ENCODE results near the gene MAL.

The MAL gene

DNA sequence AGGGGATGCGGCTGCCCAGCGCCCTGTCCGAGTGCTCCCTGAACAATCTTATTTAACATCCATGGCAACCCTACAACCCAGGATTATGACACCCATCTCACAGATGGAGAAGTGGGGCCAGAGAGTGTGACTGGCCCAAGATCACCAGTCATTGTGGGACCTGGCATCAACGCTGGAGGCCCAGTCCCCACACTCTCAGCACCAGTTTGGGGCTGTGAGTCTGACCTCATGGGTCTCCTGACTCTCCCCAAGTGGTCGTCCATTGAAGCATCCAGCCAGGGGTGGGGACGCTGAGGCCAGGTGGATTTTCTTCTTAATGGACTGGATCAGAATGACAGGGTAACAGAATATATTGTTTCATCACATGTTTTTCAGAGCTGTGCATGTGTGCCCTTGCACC is 24.5 kb downstream of the MAL start:
- Mint-ChIP-seq H3K27ac (no peak overlapping the region), H3K9me3 (no peaks in the 10 kb centered on the region), H3K4me1 (peaks cover 3 to 12% of the 10 kb centered on the region in 2 donors), H3K36me3 (no peaks in the 10 kb centered on the region), H3K27me3 (peaks cover 13 to 49% of the 10 kb centered on the region in 2 donors), H3K4me3 (no peak overlapping the region)
- DNase-seq = no peak
- no peak for ATAC-seq (replicated peaks)

DNA sequence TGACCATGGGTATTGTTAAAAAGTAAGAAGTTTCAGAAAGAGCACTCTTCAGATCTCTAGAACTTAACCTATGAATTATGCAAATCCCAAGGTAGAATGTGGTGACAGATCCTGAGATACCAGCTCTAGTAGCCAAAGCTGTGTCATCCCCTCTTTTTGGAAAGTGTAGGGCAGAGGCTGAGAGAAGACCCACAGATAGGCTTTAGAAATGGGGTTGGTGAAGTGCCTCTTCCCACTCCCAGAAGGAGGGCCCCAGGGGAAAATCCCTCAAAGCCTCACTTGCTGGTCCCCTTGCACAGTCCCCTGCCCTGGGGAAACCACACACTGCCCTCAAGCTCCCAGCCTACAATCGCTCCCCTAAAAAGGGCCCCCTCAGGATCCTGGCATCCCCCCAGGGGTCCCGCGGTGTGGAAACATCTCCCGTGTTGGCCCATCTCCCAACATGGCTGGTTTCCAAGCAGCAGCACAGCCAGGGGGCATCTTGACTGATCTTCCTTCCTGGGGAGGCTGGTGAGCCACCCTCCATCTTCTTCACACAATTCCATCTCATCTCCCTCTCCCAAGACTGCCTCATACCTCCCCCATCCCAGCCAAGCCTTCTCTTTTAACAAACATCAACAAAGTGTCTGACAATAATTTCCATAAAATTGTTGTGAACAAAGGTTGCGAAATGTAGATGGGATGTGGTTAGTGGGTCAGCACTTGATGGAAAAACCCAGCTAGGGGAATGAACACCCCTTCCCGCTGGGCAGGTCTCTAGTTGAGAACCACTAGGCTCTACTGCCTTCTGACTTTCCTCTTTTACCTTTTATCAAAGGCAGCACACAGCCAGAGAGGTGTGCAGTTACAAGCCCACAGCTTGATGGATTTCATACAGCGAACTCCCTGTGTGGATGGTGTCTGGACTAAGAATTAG is 25.1 kb downstream of the MAL start:
- Mint-ChIP-seq H3K36me3 (no peaks in the 10 kb centered on the region), H3K4me3 (no peak overlapping the region), H3K9me3 (no peaks in the 10 kb centered on the region), H3K27ac (no peak overlapping the region), H3K4me1 (peaks cover 3 to 12% of the 10 kb centered on the region in 2 donors), H3K27me3 (peaks cover 11 to 46% of the 10 kb centered on the region in 2 donors)
- ATAC-seq (replicated peaks) (no peak), DNase-seq (no peak)

DNA sequence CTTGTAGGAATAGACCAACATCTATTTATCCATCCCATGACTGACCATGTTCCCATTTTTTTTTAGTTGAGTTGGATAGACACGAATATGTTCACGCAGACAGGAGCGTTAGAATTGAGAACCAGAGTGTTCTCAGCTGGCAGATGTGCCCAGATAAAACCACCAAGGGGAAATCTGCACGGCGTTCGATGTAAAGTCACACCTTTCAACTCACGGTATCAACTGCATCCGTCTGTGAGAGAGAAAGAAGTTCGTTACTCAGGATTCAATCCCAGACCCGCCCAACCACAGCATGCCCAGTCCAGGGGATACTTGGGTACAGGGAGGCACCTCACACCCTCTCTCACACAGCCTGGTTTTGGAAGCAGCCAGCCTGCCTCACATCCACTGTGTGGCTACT is 26.1 kb downstream of the MAL start:
- no peaks in the 10 kb centered on the region for H3K36me3 Mint-ChIP-seq
- DNase-seq (no peak), ATAC-seq (replicated peaks) (no peak)
- no peak overlapping the region for H3K27ac Mint-ChIP-seq
- peaks cover 9 to 44% of the 10 kb centered on the region in 2 donors for H3K27me3 Mint-ChIP-seq
- H3K4me1 Mint-ChIP-seq = peaks cover 3 to 12% of the 10 kb centered on the region in 2 donors
- no peaks in the 10 kb centered on the region for H3K9me3 Mint-ChIP-seq
- H3K4me3 Mint-ChIP-seq = no peak overlapping the region

DNA sequence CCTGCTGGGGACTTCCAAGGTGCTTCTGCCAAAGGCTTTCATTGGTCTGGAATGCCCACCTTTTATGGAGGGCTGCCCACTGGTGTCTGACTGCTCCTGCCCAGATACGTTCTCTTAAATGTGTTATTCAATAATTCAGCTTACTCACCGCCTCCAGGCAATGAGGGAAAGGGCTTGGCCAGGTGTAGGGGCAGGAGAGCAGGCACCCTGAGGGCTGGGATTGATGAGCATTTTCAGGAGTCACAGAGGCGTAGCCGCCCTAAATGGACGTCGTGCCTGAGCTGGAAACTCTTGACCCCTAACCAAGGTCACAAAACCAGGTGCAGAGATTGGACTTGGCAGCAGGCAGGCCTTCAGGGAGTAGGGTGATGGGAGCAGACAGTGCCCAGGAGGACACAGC is 26.8 kb downstream of the MAL start:
- H3K9me3 Mint-ChIP-seq = no peaks in the 10 kb centered on the region
- no peak overlapping the region for H3K27ac Mint-ChIP-seq
- no peaks in the 10 kb centered on the region for H3K36me3 Mint-ChIP-seq
- no peak overlapping the region for H3K4me3 Mint-ChIP-seq
- peaks cover 9 to 44% of the 10 kb centered on the region in 2 donors for H3K27me3 Mint-ChIP-seq
- DNase-seq (no peak), ATAC-seq (replicated peaks) (no peak)
- peaks cover 3 to 12% of the 10 kb centered on the region in 2 donors for H3K4me1 Mint-ChIP-seq

DNA sequence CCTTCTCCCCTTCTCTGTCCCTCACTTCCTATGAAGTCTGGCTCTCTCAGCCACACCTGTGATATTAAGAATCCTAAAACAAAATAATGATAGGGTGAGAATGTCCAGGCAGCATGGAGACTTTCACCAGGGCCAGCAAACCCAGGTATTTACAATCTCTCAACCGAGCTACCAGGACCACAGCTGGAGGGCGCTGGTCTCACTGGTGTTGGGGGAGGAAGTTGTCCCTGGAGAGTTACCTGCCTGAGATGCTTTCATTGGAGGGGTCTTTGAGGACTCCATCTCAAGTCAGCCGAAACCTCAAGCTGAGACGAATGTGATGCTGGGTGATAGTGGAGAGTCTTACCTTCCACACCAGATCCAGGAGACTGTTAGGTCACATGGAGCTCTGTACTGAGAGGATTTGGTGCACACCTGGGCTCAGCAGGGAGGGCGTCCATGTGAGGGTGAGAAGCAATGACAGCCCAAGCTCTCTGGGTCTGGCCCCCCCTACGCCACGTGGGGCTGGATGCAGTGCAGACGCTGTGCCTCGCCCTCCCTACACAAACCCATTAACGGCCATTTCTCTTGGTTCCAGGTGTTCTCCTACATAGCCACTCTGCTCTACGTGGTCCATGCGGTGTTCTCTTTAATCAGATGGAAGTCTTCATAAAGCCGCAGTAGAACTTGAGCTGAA is 27.4 kb downstream of the MAL start:
- Mint-ChIP-seq H3K27me3 (peaks cover 9 to 41% of the 10 kb centered on the region in 2 donors), H3K9me3 (no peaks in the 10 kb centered on the region), H3K4me1 (peaks cover 3 to 12% of the 10 kb centered on the region in 2 donors), H3K27ac (no peak overlapping the region), H3K36me3 (no peaks in the 10 kb centered on the region), H3K4me3 (no peak overlapping the region)
- ATAC-seq (replicated peaks) (no peak), DNase-seq (no peak)

DNA sequence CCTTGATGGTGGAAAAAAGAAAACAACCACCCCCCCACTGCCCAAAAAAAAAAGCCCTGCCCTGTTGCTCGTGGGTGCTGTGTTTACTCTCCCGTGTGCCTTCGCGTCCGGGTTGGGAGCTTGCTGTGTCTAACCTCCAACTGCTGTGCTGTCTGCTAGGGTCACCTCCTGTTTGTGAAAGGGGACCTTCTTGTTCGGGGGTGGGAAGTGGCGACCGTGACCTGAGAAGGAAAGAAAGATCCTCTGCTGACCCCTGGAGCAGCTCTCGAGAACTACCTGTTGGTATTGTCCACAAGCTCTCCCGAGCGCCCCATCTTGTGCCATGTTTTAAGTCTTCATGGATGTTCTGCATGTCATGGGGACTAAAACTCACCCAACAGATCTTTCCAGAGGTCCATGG is 28.0 kb downstream of the MAL start:
- no peaks in the 10 kb centered on the region for H3K36me3 Mint-ChIP-seq
- ATAC-seq (replicated peaks) (peak in 1 of 2 donors; percentile 19), DNase-seq (no peak)
- no peaks in the 10 kb centered on the region for H3K9me3 Mint-ChIP-seq
- H3K4me3 Mint-ChIP-seq = no peak overlapping the region
- H3K4me1 Mint-ChIP-seq = peaks cover 3 to 12% of the 10 kb centered on the region in 2 donors
- peaks cover 9 to 35% of the 10 kb centered on the region in 2 donors for H3K27me3 Mint-ChIP-seq
- no peak overlapping the region for H3K27ac Mint-ChIP-seq

DNA sequence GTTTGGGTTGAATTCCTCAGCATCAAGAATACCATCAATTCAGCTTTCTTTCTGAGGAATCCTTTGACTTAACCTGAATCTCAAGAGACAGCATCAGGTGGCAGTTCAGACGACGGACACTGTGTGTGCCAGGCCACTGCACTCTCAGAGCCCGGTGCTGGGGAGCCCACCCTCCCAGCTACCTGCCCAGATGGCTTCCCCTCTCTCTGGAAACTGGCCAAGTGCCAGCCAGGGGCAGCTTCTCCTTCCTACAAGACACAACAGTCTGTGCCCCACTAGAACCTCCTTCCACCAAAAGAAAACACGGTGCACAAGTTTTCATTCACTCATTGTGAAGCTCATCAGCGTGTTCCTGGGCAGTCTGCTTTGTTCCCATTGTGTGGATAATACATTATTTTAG is 28.5 kb downstream of the MAL start:
- H3K9me3 Mint-ChIP-seq = no peaks in the 10 kb centered on the region
- DNase-seq (no peak), ATAC-seq (replicated peaks) (no peak)
- peaks cover 10 to 33% of the 10 kb centered on the region in 2 donors for H3K27me3 Mint-ChIP-seq
- H3K4me1 Mint-ChIP-seq = peaks cover 3 to 12% of the 10 kb centered on the region in 2 donors
- H3K27ac Mint-ChIP-seq = no peak overlapping the region
- H3K4me3 Mint-ChIP-seq = no peak overlapping the region
- H3K36me3 Mint-ChIP-seq = no peaks in the 10 kb centered on the region

DNA sequence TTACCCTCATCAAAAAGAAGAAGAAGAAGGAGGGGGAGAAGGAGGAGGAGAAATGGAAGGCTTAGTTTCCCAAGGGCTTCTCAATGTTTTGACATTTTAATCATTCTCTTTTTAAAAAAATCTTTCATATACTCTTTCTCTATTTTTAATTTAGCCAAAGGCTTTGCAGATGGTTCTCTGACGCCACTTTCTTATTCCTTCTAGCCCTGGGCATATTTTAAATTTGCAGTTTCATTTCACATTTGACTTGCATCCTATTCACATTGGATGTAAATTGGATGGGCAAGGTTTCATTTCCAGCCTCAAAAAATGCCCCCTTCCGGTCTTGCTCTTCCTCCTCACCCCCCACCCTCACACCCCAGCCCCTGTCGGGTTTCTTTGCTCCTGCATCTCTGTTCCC is 29.8 kb downstream of the MAL start:
- Mint-ChIP-seq H3K27ac (no peak overlapping the region), H3K4me1 (peaks cover 3 to 12% of the 10 kb centered on the region in 2 donors), H3K9me3 (no peaks in the 10 kb centered on the region), H3K4me3 (no peak overlapping the region), H3K27me3 (peaks cover 13 to 29% of the 10 kb centered on the region in 2 donors), H3K36me3 (no peaks in the 10 kb centered on the region)
- DNase-seq (no peak), ATAC-seq (replicated peaks) (no peak)

DNA sequence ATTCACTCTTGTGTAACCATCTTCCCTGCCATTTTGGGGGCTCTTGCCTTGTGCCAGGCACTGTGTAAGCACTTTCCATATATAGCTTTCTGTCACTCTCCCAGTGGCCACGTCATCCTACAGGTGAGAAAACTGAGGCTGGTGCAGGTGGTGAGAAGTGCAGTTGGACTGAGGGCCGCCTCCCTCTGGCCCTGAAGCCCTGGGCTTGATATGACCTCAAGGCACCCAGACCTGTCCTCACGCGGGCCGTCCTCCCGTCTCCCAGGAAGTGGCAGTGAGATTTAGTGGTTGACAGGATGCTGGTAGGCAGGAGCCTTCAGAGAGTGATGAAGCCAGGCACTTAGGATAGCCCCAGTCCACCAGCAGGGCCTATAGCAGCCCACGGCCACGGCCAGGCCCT is 30.5 kb downstream of the MAL start:
- H3K27ac Mint-ChIP-seq = no peak overlapping the region
- DNase-seq = no peak
- no peak for ATAC-seq (replicated peaks)
- H3K9me3 Mint-ChIP-seq = no peaks in the 10 kb centered on the region
- H3K27me3 Mint-ChIP-seq = peaks cover 12 to 22% of the 10 kb centered on the region in 2 donors
- peaks cover 3 to 12% of the 10 kb centered on the region in 2 donors for H3K4me1 Mint-ChIP-seq
- H3K36me3 Mint-ChIP-seq = no peaks in the 10 kb centered on the region
- no peak overlapping the region for H3K4me3 Mint-ChIP-seq

DNA sequence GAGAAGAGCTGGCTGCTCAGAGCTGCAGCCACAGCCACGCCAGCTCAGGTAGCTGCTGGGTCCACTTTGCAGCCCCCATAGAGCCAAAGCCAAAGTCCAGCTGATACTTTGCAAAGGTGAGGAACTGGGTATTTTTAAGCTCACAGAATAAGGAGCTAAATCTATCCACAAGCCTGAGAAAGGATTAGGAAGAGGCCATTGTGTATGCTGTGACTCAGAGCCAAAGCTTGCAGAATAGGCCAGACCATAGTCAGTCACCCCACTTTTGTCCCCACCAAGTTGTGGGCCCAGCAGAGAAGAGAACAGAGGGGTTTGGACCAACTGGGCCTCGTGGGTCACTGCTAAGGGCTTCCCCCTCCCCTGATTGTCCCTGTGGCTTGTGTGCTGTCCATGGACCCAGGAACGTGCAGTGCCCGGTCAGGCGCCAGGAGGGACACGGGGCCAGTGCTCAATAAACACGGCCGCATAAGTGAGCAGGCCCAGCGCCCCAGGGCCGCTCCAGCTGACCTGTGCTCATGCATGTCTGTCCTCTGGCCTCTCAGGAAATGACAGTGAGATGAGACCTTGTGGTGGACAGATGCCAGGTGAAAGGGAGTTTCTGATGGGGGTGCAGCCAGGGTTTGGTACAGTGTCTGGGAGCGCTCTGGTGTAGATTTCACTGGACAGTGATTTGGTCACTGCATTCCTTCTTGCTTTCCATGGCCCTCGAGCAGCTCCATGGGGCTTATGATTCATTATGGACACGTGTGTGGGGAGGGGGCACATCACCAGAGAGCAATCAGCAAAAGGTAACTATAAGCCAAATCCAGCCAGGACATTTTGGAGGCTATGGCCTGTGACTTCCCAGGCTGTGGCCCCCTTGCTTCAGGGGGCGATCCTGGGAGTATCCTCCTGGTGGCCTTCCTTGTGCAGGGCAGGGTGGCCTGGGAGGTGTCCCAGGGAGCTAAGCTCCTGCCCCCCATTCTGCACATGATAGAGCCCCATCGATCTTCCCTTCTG is 31.3 kb downstream of the MAL start:
- H3K27ac Mint-ChIP-seq = no peak overlapping the region
- H3K9me3 Mint-ChIP-seq = no peaks in the 10 kb centered on the region
- ATAC-seq (replicated peaks) = no peak
- peaks cover 12 to 18% of the 10 kb centered on the region in 2 donors for H3K27me3 Mint-ChIP-seq
- H3K4me3 Mint-ChIP-seq = no peak overlapping the region
- H3K4me1 Mint-ChIP-seq = peaks cover 3 to 12% of the 10 kb centered on the region in 2 donors
- H3K36me3 Mint-ChIP-seq = no peaks in the 10 kb centered on the region
- DNase-seq = no peak

DNA sequence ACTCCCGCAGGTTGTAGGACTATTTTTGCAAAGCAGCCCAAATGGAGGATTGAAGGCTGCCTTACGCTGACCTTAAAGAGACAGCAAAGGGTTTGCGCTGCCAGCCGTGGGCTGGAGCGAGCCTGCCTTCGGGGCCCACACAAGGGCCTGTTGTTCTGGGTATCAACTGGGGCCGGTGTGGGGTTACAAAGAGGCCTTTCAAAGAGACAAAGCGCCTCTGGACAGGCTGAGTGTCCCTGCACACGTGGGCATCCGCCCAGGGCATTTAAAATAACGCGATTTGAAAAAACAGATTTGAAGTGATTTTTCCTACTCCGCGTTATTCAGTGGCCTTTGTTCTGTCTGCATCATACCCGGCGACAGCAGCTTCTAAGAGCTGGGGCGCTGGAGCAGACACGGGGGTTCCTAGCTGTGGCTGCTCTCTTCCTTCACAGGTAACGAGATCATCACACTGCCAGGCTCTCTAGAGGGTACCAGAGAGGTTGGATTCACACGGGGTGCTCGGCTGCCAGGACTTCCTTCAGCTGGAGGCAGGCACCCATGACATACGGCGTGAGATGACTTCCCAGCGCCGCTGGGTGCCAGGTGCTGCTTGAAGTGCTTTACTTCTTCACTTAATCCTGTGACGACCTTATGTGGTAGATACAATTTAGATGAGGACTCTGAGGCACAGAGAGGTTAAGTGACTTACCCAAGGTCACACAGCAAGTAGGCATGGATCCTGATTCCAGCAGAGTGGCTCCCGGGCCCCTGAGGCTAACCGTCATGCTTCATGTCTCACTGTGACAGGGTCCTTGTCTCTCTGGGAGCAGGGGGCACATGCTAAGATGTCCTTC is 32.2 kb downstream of the MAL start:
- Mint-ChIP-seq H3K27me3 (peaks cover 16 to 18% of the 10 kb centered on the region in 2 donors), H3K9me3 (no peaks in the 10 kb centered on the region), H3K27ac (no peak overlapping the region), H3K4me3 (no peak overlapping the region), H3K36me3 (no peaks in the 10 kb centered on the region), H3K4me1 (peaks cover 9 to 18% of the 10 kb centered on the region in 2 donors)
- no peak for DNase-seq
- no peak for ATAC-seq (replicated peaks)

DNA sequence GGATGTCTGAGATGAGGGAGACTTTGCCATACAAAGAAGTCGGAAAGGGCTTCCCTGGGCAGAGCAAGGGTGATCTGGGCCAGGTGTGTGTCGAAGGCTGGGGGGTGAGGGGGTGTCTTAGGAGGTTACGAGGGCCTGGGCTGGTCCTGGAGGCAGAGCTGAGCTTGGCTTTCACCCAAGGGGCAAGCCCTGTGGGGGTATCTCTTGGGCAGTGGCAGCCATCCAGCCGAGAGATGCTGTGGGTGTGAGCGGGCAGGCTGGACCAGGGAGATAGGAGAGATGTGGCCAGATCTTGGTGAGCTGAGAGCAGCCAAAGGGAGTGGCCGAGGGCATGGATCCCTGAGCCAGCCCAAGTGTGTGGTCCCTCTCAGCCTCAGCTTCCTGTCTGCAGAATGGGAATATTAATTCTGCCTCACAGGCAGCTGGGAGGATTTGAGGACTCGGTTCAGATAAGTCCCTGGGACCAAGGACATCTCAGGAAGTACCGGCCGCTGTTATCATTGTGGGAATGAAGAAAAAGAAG is 33.0 kb downstream of the MAL start:
- Mint-ChIP-seq H3K36me3 (no peaks in the 10 kb centered on the region), H3K4me3 (no peak overlapping the region), H3K27ac (no peak overlapping the region), H3K27me3 (peaks cover 15 to 18% of the 10 kb centered on the region in 2 donors), H3K9me3 (no peaks in the 10 kb centered on the region), H3K4me1 (peaks cover 10 to 22% of the 10 kb centered on the region in 2 donors)
- ATAC-seq (replicated peaks) (no peak), DNase-seq (no peak)

DNA sequence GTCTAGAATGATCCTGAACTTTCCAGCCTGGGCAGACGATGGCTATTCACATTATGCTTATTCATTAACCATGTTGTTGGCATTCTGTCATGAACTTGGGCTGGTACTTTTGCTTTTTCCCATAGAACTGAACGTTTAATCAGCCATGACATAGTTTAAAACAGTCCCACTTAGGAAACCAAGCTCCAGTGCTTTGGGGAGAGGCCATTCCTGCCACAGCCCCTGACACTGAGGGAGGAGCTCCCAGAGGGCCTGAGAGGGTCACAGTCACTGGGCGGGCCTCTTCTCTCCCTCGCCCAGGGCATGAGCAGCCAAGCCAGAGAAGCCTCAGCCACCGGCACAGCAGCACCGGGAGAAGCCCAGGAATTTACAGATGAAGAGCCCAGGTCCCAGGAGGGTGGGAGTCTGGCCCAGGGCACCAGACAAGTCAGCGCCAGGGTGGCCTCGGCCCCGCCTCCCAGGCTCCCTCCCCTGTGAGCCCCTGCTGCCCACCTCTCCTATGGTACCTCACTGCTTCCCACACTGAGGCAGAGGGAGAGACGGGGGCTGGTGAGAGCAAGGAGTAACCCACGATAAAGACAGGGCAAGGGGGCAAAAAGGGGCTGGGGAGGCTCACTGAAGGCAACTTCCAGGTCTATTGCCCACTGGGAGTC is 33.6 kb downstream of the MAL start:
- no peak for ATAC-seq (replicated peaks)
- Mint-ChIP-seq H3K36me3 (no peaks in the 10 kb centered on the region), H3K27ac (no peak overlapping the region), H3K4me1 (peaks cover 10 to 23% of the 10 kb centered on the region in 2 donors), H3K4me3 (no peak overlapping the region), H3K27me3 (peaks cover 13 to 22% of the 10 kb centered on the region in 2 donors), H3K9me3 (no peaks in the 10 kb centered on the region)
- no peak for DNase-seq
